GM20431 (cell line): Measurements from ENCODE around the gene LCN10.

Source experiments
- in situ Hi-C: fragments of 300-500 bp; cut with MseI, MboI; formaldehyde crosslinking; loops from one replicate; pipeline ENCODE4 v1.15.0; 2020; ENCODE audit warnings: low sequenced_read_pairs; ENCODE audit not compliant: unreplicated experiment

The LCN10 gene

GRCh38 chr9:136741883-136742571 lies 713 bp downstream of the LCN10 start:
- in situ Hi-C loops = no loop called here

GRCh38 chr9:136740971-136741882 lies 1.5 kb downstream of the LCN10 start:
- in situ Hi-C loops = no loop called here

- in situ Hi-C loops = no loop called here
These were observed 2.2 kb downstream of the LCN10 start for GRCh38 chr9:136740491-136740890.

GRCh38 chr9:136740069-136740468 lies 2.7 kb downstream of the LCN10 start:
- in situ Hi-C loops = no loop called here

GRCh38 chr9:136739509-136739908 lies 3.2 kb downstream of the LCN10 start:
- in situ Hi-C loops = no loop called here

- in situ Hi-C loops = no loop called here
These were observed 3.8 kb downstream of the LCN10 start for GRCh38 chr9:136738960-136739359.

GRCh38 chr9:136735812-136736480 lies 6.8 kb downstream of the LCN10 start:
- in situ Hi-C loops = no loop called here

- in situ Hi-C loops = no loop called here
These were observed 7.8 kb downstream of the LCN10 start for GRCh38 chr9:136734837-136735496.

GRCh38 chr9:136733611-136734010 lies 9.1 kb downstream of the LCN10 start:
- in situ Hi-C loops = no loop called here

GRCh38 chr9:136732444-136733178 lies 10.1 kb downstream of the LCN10 start:
- in situ Hi-C loops = no loop called here

GRCh38 chr9:136729926-136730325 lies 12.8 kb downstream of the LCN10 start:
- in situ Hi-C loops = no loop called here

GRCh38 chr9:136729144-136729543 lies 13.6 kb downstream of the LCN10 start:
- in situ Hi-C loops = no loop called here

- in situ Hi-C loops = no loop called here
These were observed 14.1 kb downstream of the LCN10 start for GRCh38 chr9:136728548-136729123.

- in situ Hi-C loops = no loop called here
These were observed 14.6 kb downstream of the LCN10 start for GRCh38 chr9:136728080-136728547.

GRCh38 chr9:136726631-136727191 lies 16.0 kb downstream of the LCN10 start:
- in situ Hi-C loops = no loop called here

GRCh38 chr9:136726118-136726517 lies 16.6 kb downstream of the LCN10 start:
- in situ Hi-C loops = no loop called here

GRCh38 chr9:136725612-136726011 lies 17.1 kb downstream of the LCN10 start:
- in situ Hi-C loops = no loop called here

- in situ Hi-C loops = no loop called here
These were observed 18.0 kb downstream of the LCN10 start for GRCh38 chr9:136724772-136725171.

- in situ Hi-C loops = no loop called here
These were observed 18.8 kb downstream of the LCN10 start for GRCh38 chr9:136723989-136724388.
